ENCODE results near the gene PROSER2.

The PROSER2 gene

GRCh38 chr10:11804336-11804735, 18.8 kb upstream of the PROSER2 start:
- no peak for DNase-seq (ENCODE audit: low read depth in 2 of 2)

GRCh38 chr10:11805792-11806191, 17.4 kb upstream of the PROSER2 start:
- DNase-seq (ENCODE audit: low read depth in 2 of 2): no peak

- no peak for DNase-seq (ENCODE audit: low read depth in 2 of 2)
Measured at GRCh38 chr10:11806706-11807105, 16.4 kb upstream of the PROSER2 start.

- no peak for DNase-seq (ENCODE audit: low read depth in 2 of 2)
Measured at GRCh38 chr10:11808808-11809207, 14.3 kb upstream of the PROSER2 start.

- DNase-seq (ENCODE audit: low read depth in 2 of 2): no peak
Measured at GRCh38 chr10:11810313-11810766, 12.8 kb upstream of the PROSER2 start.

GRCh38 chr10:11810973-11811372, 12.2 kb upstream of the PROSER2 start:
- DNase-seq (ENCODE audit: low read depth in 2 of 2): no peak

- no peak for DNase-seq (ENCODE audit: low read depth in 2 of 2)
Measured at GRCh38 chr10:11813177-11813576, 10.0 kb upstream of the PROSER2 start.

GRCh38 chr10:11813855-11814567, 9.1 kb upstream of the PROSER2 start:
- DNase-seq (ENCODE audit: low read depth in 2 of 2): no peak

- no peak for DNase-seq (ENCODE audit: low read depth in 2 of 2)
Measured at GRCh38 chr10:11819027-11819426, 4.1 kb upstream of the PROSER2 start.

- no peak for DNase-seq (ENCODE audit: low read depth in 2 of 2)
Measured at GRCh38 chr10:11822026-11822756, 965 bp upstream of the PROSER2 start.

GRCh38 chr10:11822809-11823121, 391 bp upstream of the PROSER2 start:
- DNase-seq (ENCODE audit: low read depth in 2 of 2): no peak

- no peak for DNase-seq (ENCODE audit: low read depth in 2 of 2)
Measured at GRCh38 chr10:11823989-11824346, 812 bp downstream of the PROSER2 start.

GRCh38 chr10:11824376-11824775, 1.2 kb downstream of the PROSER2 start:
- no peak for DNase-seq (ENCODE audit: low read depth in 2 of 2)

- no peak for DNase-seq (ENCODE audit: low read depth in 2 of 2)
Measured at GRCh38 chr10:11824825-11825224, 1.7 kb downstream of the PROSER2 start.

GRCh38 chr10:11825796-11826414, 2.7 kb downstream of the PROSER2 start:
- no peak for DNase-seq (ENCODE audit: low read depth in 2 of 2)

- no peak for DNase-seq (ENCODE audit: low read depth in 2 of 2)
Measured at GRCh38 chr10:11827006-11827405, 3.9 kb downstream of the PROSER2 start.

- DNase-seq (ENCODE audit: low read depth in 2 of 2): no peak
Measured at GRCh38 chr10:11827414-11827813, 4.3 kb downstream of the PROSER2 start.

- DNase-seq (ENCODE audit: low read depth in 2 of 2): no peak
Measured at GRCh38 chr10:11828682-11829284, 5.6 kb downstream of the PROSER2 start.

GRCh38 chr10:11830836-11831519, 7.8 kb downstream of the PROSER2 start:
- DNase-seq (ENCODE audit: low read depth in 2 of 2): no peak

GRCh38 chr10:11831520-11831951, 8.4 kb downstream of the PROSER2 start:
- no peak for DNase-seq (ENCODE audit: low read depth in 2 of 2)

- no peak for DNase-seq (ENCODE audit: low read depth in 2 of 2)
Measured at GRCh38 chr10:11832042-11832441, 8.9 kb downstream of the PROSER2 start.

- no peak for DNase-seq (ENCODE audit: low read depth in 2 of 2)
Measured at GRCh38 chr10:11835061-11835460, 11.9 kb downstream of the PROSER2 start.

Measured in stimulated activated CD8-positive, alpha-beta memory T cell treated with anti-CD3 and anti-CD28 coated beads, Interleukin-15, amount 100 ng/mL, for 4 hours (primary cell).